ENCODE results near the gene UBE2K. TPM values are rescaled to one million over a fixed set of nuclear protein-coding genes. Genes with fewer than 3 reads are reported as not detected.
"Not testable (repeated sequence)": the region's sequence is repeated elsewhere in the genome, so short reads cannot be mapped to it uniquely, and the experiment has no call there.

The UBE2K gene
- total and polyA plus RNA-seq, 2 experiments from 2014 or later: 26.7 to 127 TPM

DNA sequence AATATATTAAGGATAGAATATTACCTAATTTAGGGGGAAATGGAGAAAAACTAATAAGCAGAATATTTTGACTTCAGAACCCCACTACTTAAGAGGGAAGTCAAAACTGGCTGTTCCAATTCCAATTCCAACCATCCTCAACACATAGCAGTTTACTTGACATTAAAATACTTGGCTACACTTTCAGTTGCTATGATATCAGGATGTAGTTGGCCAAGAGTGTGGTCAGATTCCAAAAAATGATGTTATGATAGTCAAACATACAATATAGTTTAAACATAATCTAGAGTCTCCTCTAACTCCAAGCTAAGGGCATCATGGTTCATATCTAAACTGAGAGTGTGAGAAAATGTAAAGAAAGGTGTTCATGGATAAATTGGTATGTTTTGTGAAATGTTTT, 42.7 kb upstream of the UBE2K start:
- DNase-seq: peak; percentile 24
- no peak overlapping the region for H3K4me3 ChIP-seq
- in situ Hi-C loops (cut with MboI): no loop called here
- H3F3A ChIP-seq (ENCODE audit: insufficient read depth): peaks cover 5% of the 10 kb centered on the region; the same call in 1 of the 2 replicates
- no peaks in the 10 kb centered on the region for H3K36me3 ChIP-seq (ENCODE audit: low read depth)
- 0 out of 2 replicates have a peak overlapping the region, but pooled peaks have one; percentile 20 for H2AFZ ChIP-seq
- H3K9me3 ChIP-seq (ENCODE audit: low read depth): no peaks in the 10 kb centered on the region
- no peaks in the 10 kb centered on the region for H3K79me2 ChIP-seq (ENCODE audit: insufficient read depth)
- H3K27me3 ChIP-seq (replicated peaks; ENCODE audit: insufficient read depth): no peaks in the 10 kb centered on the region
- H3K4me1 ChIP-seq (ENCODE audit: insufficient read depth): 0 out of 2 replicates have a peak, but pooled peaks cover 6% of the 10 kb centered on the region
- no peak overlapping the region for H3K9ac ChIP-seq
- no peak overlapping the region for H3K27ac ChIP-seq
- TF ChIP-seq EZH2phosphoT487 (IDR thresholded peaks at IDR 0.05; ENCODE audit: insufficient read depth, low read depth) (no peak), EZH2 (IDR thresholded peaks at IDR 0.05; ENCODE audit: insufficient read depth, poor library complexity, severe bottlenecking) (no peak)
- no peak overlapping the region for H3K4me2 ChIP-seq (ENCODE audit: unreplicated experiment)
- no peaks in the 10 kb centered on the region for H4K20me1 ChIP-seq (ENCODE audit: insufficient read depth)
- H3K9me2 ChIP-seq (ENCODE audit: insufficient read depth): no peaks in the 10 kb centered on the region

DNA sequence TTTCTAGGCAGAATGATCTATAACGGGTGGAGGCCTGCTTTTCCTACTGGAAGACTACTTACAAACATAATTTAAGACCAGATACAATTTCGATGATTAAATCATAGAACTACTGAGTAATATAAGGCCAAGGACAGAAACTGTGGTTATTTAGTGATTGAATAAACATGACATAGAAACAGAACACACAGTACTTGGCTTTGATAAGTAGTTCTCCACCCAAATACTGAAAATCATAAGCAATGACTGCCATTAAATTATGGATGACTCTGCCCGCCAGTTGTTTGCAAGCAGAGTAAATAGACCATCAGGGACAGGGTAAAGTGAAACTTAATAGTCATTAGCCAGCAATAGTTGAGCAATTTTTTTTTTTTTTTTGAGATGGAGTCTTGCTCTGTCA, 42.1 kb upstream of the UBE2K start:
- Histone ChIP-seq H3K9ac (no peak overlapping the region), H3K4me1 (ENCODE audit: insufficient read depth) (0 out of 2 replicates have a peak, but pooled peaks cover 9% of the 10 kb centered on the region), H3K36me3 (ENCODE audit: low read depth) (no peaks in the 10 kb centered on the region), H3K27me3 (replicated peaks; ENCODE audit: insufficient read depth) (no peaks in the 10 kb centered on the region), H3K9me3 (ENCODE audit: low read depth) (no peaks in the 10 kb centered on the region), H3F3A (ENCODE audit: insufficient read depth) (peaks cover 7% of the 10 kb centered on the region; the same call in 1 of the 2 replicates), H2AFZ (no peak overlapping the region), H4K20me1 (ENCODE audit: insufficient read depth) (no peaks in the 10 kb centered on the region), H3K79me2 (ENCODE audit: insufficient read depth) (no peaks in the 10 kb centered on the region), H3K27ac (no peak overlapping the region), H3K4me3 (no peak overlapping the region), H3K9me2 (ENCODE audit: insufficient read depth) (no peaks in the 10 kb centered on the region), H3K4me2 (ENCODE audit: unreplicated experiment) (no peak overlapping the region)
- peak; percentile 38 for DNase-seq
- 27 to 30% methylated on average over 3 of the region's 3 CpGs for WGBS, 2 experiments (ENCODE audit: low coverage in 1 of 2, low lambda C conversion rate in 2 of 2, missing lambda C conversion rate in 2 of 2)
- TF ChIP-seq EZH2phosphoT487 (IDR thresholded peaks at IDR 0.05; ENCODE audit: insufficient read depth, low read depth) (no peak), EZH2 (IDR thresholded peaks at IDR 0.05; ENCODE audit: insufficient read depth, poor library complexity, severe bottlenecking) (no peak)
- in situ Hi-C loops (cut with MboI): no loop called here

DNA sequence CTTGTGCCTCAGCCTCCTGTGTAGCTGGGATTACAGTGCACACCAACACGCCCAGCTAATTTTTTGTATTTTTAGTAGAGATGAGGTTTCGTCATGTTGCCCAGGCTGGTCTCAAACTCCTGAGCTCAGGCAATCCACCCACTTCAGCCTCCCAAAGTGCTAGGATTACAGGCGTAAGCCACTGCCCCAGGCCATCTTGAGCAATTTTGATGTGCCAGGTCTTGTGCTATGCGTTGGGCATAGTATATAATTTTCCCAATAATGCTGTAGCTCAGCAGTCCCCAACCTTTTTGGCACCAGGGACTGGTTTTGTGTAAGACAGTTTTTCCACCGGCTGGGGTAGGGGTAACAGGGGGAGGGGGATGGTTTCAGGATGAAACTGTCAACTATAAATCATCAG, 41.3 kb upstream of the UBE2K start:
- H4K20me1 ChIP-seq (ENCODE audit: insufficient read depth); H3K4me2 ChIP-seq (ENCODE audit: unreplicated experiment); H3K4me3 ChIP-seq; H3K36me3 ChIP-seq (ENCODE audit: low read depth); H2AFZ ChIP-seq; H3K79me2 ChIP-seq (ENCODE audit: insufficient read depth); H3K4me1 ChIP-seq (ENCODE audit: insufficient read depth); H3K9me3 ChIP-seq (ENCODE audit: low read depth); H3K27me3 ChIP-seq (replicated peaks; ENCODE audit: insufficient read depth); H3F3A ChIP-seq (ENCODE audit: insufficient read depth); H3K27ac ChIP-seq; in situ Hi-C loops (cut with MboI); DNase-seq; H3K9me2 ChIP-seq (ENCODE audit: insufficient read depth); H3K9ac ChIP-seq: not testable (repeated sequence)
- WGBS, 2 experiments (ENCODE audit: low coverage in 1 of 2, low lambda C conversion rate in 2 of 2, missing lambda C conversion rate in 2 of 2): 83 to 84% methylated on average over 5 of the region's 5 CpGs

DNA sequence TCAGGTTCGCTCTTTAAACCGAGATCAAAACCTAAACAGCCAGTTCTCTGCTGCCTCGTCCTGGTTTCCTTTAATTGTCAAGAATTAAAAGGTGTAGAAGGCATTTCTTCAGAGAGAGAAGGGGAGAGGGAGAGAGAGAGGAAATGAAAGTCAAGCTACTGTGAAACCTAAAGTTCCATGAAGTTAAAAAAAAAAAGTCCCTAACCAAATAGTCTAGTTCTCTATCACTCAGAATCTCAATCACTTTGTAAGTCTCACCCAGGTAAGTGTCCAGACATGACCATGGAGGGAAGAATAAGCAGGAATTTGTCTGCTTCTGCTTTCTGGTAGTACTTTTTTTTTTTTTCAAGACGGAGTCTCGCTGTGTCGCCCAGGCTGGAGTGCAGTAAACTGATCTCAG, 40.5 kb upstream of the UBE2K start:
- no peak for TF ChIP-seq EZH2 (IDR thresholded peaks at IDR 0.05; ENCODE audit: insufficient read depth, poor library complexity, severe bottlenecking)
- no peak for TF ChIP-seq EZH2phosphoT487 (IDR thresholded peaks at IDR 0.05; ENCODE audit: insufficient read depth, low read depth)
- Histone ChIP-seq H3K9me3 (ENCODE audit: low read depth) (no peaks in the 10 kb centered on the region), H3F3A (ENCODE audit: insufficient read depth) (peaks cover 7% of the 10 kb centered on the region; the same call in 1 of the 2 replicates), H2AFZ (no peak overlapping the region), H3K9me2 (ENCODE audit: insufficient read depth) (no peaks in the 10 kb centered on the region), H3K36me3 (ENCODE audit: low read depth) (no peaks in the 10 kb centered on the region), H4K20me1 (ENCODE audit: insufficient read depth) (no peaks in the 10 kb centered on the region), H3K79me2 (ENCODE audit: insufficient read depth) (no peaks in the 10 kb centered on the region), H3K4me1 (ENCODE audit: insufficient read depth) (0 out of 2 replicates have a peak, but pooled peaks cover 9% of the 10 kb centered on the region), H3K9ac (no peak overlapping the region), H3K27ac (no peak overlapping the region), H3K4me3 (no peak overlapping the region), H3K27me3 (replicated peaks; ENCODE audit: insufficient read depth) (no peaks in the 10 kb centered on the region), H3K4me2 (ENCODE audit: unreplicated experiment) (no peak overlapping the region)
- in situ Hi-C loops (cut with MboI): no loop called here
- WGBS, 2 experiments (ENCODE audit: low coverage in 1 of 2, low lambda C conversion rate in 2 of 2, missing lambda C conversion rate in 2 of 2): 97 to 98% methylated on average over 6 of the region's 6 CpGs
- DNase-seq: no peak

DNA sequence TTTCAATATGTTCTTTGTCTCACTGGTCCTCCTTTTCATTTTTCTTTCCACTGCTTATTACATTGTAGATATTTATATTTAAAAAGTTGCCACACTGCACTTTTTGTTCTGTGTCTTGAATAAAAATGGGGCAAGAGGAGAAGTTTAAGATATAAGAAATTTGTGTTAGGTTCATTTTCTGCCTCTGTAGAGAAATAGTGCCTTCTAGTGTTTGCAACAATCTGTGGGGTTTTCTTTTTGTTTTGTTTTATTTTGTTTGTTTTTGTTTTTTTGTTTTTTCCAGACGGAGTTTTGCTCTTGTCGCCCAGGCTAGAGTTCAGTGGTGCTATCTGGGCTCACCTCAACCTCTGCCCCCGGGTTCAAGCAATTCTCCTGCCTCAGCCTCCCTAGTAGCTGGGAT, 39.2 kb upstream of the UBE2K start:
- Histone ChIP-seq H3K9me3 (ENCODE audit: low read depth) (no peaks in the 10 kb centered on the region), H3K27me3 (replicated peaks; ENCODE audit: insufficient read depth) (no peaks in the 10 kb centered on the region), H3K9me2 (ENCODE audit: insufficient read depth) (no peaks in the 10 kb centered on the region), H3K27ac (no peak overlapping the region), H4K20me1 (ENCODE audit: insufficient read depth) (no peaks in the 10 kb centered on the region), H3F3A (ENCODE audit: insufficient read depth) (peaks cover 7% of the 10 kb centered on the region; the same call in 1 of the 2 replicates), H3K4me2 (ENCODE audit: unreplicated experiment) (no peak overlapping the region), H3K9ac (no peak overlapping the region), H3K4me1 (ENCODE audit: insufficient read depth) (0 out of 2 replicates have a peak, but pooled peaks cover 9% of the 10 kb centered on the region), H2AFZ (no peak overlapping the region), H3K79me2 (ENCODE audit: insufficient read depth) (no peaks in the 10 kb centered on the region), H3K36me3 (ENCODE audit: low read depth) (no peaks in the 10 kb centered on the region), H3K4me3 (no peak overlapping the region)
- in situ Hi-C loops (cut with MboI): no loop called here
- peak; percentile 42 for DNase-seq
- TF ChIP-seq EZH2 (IDR thresholded peaks at IDR 0.05; ENCODE audit: insufficient read depth, poor library complexity, severe bottlenecking) (no peak), EZH2phosphoT487 (IDR thresholded peaks at IDR 0.05; ENCODE audit: insufficient read depth, low read depth) (no peak)
- 84 to 89% methylated on average over 3 of the region's 3 CpGs for WGBS, 2 experiments (ENCODE audit: low coverage in 1 of 2, low lambda C conversion rate in 2 of 2, missing lambda C conversion rate in 2 of 2)
